WTC11 (cell line): ENCODE data around the gene AVPR2.

Experiments used
- ATF1 ChIP-seq: sonication (generic); formaldehyde crosslinking; IDR thresholded peaks from 2 replicates; pipeline ENCODE4 v1.8.1; 2023; ENCODE audit warnings: mild to moderate bottlenecking, moderate library complexity, missing genetic modification reagents
- E2F1 ChIP-seq: sonication (generic); formaldehyde crosslinking; IDR thresholded peaks from 2 replicates; pipeline ENCODE4 v1.8.0; 2022; ENCODE audit warnings: mild to moderate bottlenecking, missing genetic modification reagents
- FOXP1 ChIP-seq: sonication (generic); formaldehyde crosslinking; IDR thresholded peaks from 2 replicates; pipeline ENCODE4 v1.8.0; 2022; ENCODE audit warnings: missing genetic modification reagents, mild to moderate bottlenecking, moderate library complexity, borderline replicate concordance
- USF1 ChIP-seq: sonication (generic); formaldehyde crosslinking; IDR thresholded peaks from 2 replicates; pipeline ENCODE4 v1.8.0; 2022; ENCODE audit warnings: mild to moderate bottlenecking, missing genetic modification reagents
- TF ChIP-seq, protein P1 (sequence below): fragments of 200-600 bp; IDR thresholded peaks from 2 replicates; pipeline ENCODE4 v1.8.0; 2022; ENCODE audit warnings: antibody characterized with exemption
- TF ChIP-seq, protein P2 (sequence below): sonication (generic); formaldehyde crosslinking; IDR thresholded peaks from 2 replicates; pipeline ENCODE4 v1.8.1; 2022; ENCODE audit warnings: mild to moderate bottlenecking, moderate library complexity, missing genetic modification reagents

DNA sequence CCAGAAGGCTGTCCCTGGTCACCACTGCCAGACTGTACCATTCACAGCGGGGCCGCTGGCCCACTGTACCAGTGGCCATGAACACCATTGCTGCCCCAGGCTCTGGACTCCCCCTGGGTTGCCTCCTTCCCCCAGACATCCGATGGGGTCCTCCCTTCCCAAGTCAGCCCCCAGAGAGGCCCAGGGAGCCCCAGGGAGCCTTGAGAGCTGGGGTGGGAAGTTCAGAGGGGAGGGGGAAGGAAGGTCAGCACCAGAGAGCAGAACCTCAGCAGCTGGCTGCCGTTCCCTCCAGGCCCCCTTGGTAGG, 22.0 kb downstream of the AVPR2 start:
- TF ChIP-seq, protein P1, sequence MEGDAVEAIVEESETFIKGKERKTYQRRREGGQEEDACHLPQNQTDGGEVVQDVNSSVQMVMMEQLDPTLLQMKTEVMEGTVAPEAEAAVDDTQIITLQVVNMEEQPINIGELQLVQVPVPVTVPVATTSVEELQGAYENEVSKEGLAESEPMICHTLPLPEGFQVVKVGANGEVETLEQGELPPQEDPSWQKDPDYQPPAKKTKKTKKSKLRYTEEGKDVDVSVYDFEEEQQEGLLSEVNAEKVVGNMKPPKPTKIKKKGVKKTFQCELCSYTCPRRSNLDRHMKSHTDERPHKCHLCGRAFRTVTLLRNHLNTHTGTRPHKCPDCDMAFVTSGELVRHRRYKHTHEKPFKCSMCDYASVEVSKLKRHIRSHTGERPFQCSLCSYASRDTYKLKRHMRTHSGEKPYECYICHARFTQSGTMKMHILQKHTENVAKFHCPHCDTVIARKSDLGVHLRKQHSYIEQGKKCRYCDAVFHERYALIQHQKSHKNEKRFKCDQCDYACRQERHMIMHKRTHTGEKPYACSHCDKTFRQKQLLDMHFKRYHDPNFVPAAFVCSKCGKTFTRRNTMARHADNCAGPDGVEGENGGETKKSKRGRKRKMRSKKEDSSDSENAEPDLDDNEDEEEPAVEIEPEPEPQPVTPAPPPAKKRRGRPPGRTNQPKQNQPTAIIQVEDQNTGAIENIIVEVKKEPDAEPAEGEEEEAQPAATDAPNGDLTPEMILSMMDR = no peak
- TF ChIP-seq ATF1 (CRISPR knock-in tag) (no peak), FOXP1 (CRISPR knock-in tag) (no peak), USF1 (CRISPR knock-in tag) (no peak), E2F1 (CRISPR knock-in tag) (no peak)
- TF ChIP-seq, protein P2, sequence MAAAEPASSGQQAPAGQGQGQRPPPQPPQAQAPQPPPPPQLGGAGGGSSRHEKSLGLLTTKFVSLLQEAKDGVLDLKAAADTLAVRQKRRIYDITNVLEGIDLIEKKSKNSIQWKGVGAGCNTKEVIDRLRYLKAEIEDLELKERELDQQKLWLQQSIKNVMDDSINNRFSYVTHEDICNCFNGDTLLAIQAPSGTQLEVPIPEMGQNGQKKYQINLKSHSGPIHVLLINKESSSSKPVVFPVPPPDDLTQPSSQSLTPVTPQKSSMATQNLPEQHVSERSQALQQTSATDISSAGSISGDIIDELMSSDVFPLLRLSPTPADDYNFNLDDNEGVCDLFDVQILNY = no peak
